Activated CD8-positive, alpha-beta memory T cell treated with anti-CD3 and anti-CD28 coated beads, Interleukin-2, amount 50 U/mL, for 1 hour (primary cell): ENCODE measurements around the gene LINS1.

Experiments used
- DNase-seq: peaks from one replicate; pipeline ENCODE4 v3.0.0-alpha.2; 2020; ENCODE audit errors: extremely low read depth

LINS1 gene

GRCh38 chr15:100547961-100548360 is 54.0 kb downstream of the LINS1 start:
- no peak for DNase-seq

GRCh38 chr15:100544946-100545345 is 57.0 kb downstream of the LINS1 start:
- no peak for DNase-seq

GRCh38 chr15:100544338-100544841 is 57.6 kb downstream of the LINS1 start:
- no peak for DNase-seq

GRCh38 chr15:100542290-100542689 is 59.7 kb downstream of the LINS1 start:
- no peak for DNase-seq

GRCh38 chr15:100537331-100537730 is 64.7 kb downstream of the LINS1 start:
- no peak for DNase-seq

GRCh38 chr15:100536733-100537132 is 65.3 kb downstream of the LINS1 start:
- DNase-seq, result no peak

GRCh38 chr15:100533886-100534285 is 68.1 kb downstream of the LINS1 start:
- DNase-seq, result no peak

GRCh38 chr15:100531823-100532327 is 70.1 kb downstream of the LINS1 start:
- no peak for DNase-seq

- no peak for DNase-seq
Observed at GRCh38 chr15:100531204-100531603, 70.8 kb downstream of the LINS1 start.

GRCh38 chr15:100529556-100529955 is 72.4 kb downstream of the LINS1 start:
- DNase-seq, result no peak

GRCh38 chr15:100528833-100529428 is 73.1 kb downstream of the LINS1 start, which contains the start of gene CERS3:
CERS3 (minus strand) TSS chr15:100528950; CDS start chr15:100501849, 27,101 bp downstream.
- DNase-seq, result no peak

GRCh38 chr15:100526027-100526481 is 75.9 kb downstream of the LINS1 start:
- no peak for DNase-seq

- no peak for DNase-seq
Observed at GRCh38 chr15:100525436-100525835, 76.5 kb downstream of the LINS1 start.

- no peak for DNase-seq
Observed at GRCh38 chr15:100524326-100524725, 77.7 kb downstream of the LINS1 start.

GRCh38 chr15:100521907-100522306 is 80.1 kb downstream of the LINS1 start:
- no peak for DNase-seq

GRCh38 chr15:100520132-100520921 is 81.7 kb downstream of the LINS1 start:
- no peak for DNase-seq

GRCh38 chr15:100517846-100518245 is 84.1 kb downstream of the LINS1 start:
- DNase-seq, result no peak
